ENCODE data around the gene ACSM3. TPM values are rescaled to one million over a fixed set of nuclear protein-coding genes. Genes with fewer than 3 reads are reported as not detected.
"Not testable (repeated sequence)": the region's sequence is repeated elsewhere in the genome, so short reads cannot be mapped to it uniquely, and the experiment has no call there.

The ACSM3 gene
- total RNA-seq, 4 donors from 2014 or later: 0.20 to 0.49 TPM; not detected in 2

GRCh38 chr16:20803561-20804214 lies 39.9 kb downstream of the ACSM3 start:
- Histone ChIP-seq H3K9me3 (no peaks in the 10 kb centered on the region), H3K36me3 (peaks cover 0 to 14% of the 10 kb centered on the region in 2 donors), H3K4me1 (peaks cover 9 to 17% of the 10 kb centered on the region in 2 donors), H3K27me3 (no peaks in the 10 kb centered on the region), H3K4me3 (no peak overlapping the region), H3K27ac (no peak overlapping the region)
- ATAC-seq (no peak), DNase-seq (no peak)
- TF ChIP-seq POLR2A (IDR thresholded peaks at IDR 0.05) (no peak), CTCF (IDR thresholded peaks at IDR 0.05 in 4 of 5, conservative IDR thresholded peaks at IDR 0.05 in 1 of 5) (no peak)
- intact Hi-C loops (cut with DNase I; ENCODE audit: low total_unique reads): no loop called here
- in situ Hi-C loops (cut with MboI; ENCODE audit: low sequenced_read_pairs in 4 of 4): no loop called here

- Histone ChIP-seq H3K4me3 (peak overlapping the region; percentile 78 to 94 (median 86)), H3K27ac (peak overlapping the region; percentile 87 to 92 (median 88)), H3K4me1 (peaks cover 9 to 17% of the 10 kb centered on the region in 2 donors)
- H3K9me3 ChIP-seq; H3K27me3 ChIP-seq; in situ Hi-C loops (cut with MboI; ENCODE audit: low sequenced_read_pairs in 4 of 4); H3K36me3 ChIP-seq: not testable (repeated sequence)
- ATAC-seq (peak; percentile 25 to 87), DNase-seq (peak in 1 of 2 donors; percentile 85)
- intact Hi-C loops (cut with DNase I; ENCODE audit: low total_unique reads): loop anchor here (1.0 to 2.0 kb wide), 2 partner anchors 64 to 95 kb away; partner anchors contain the start of genes DCUN1D3, LYRM1 and THUMPD1
These were observed 41.9 kb downstream of the ACSM3 start for GRCh38 chr16:20805684-20806167.

GRCh38 chr16:20806168-20807050 lies 42.6 kb downstream of the ACSM3 start, which contains the start of the genes ERI2 and REXO5:
TSS of gene ERI2 (minus strand) at chr16:20806472. CDS start at chr16:20806430, 42 bp downstream.
TSS of gene REXO5 (plus strand) at chr16:20806527. CDS start at chr16:20806954, 427 bp downstream.
- no peaks in the 10 kb centered on the region for H3K9me3 ChIP-seq
- no peaks in the 10 kb centered on the region for H3K27me3 ChIP-seq
- peak; percentile 95 to 97 for ATAC-seq
- TF ChIP-seq CTCF (IDR thresholded peaks at IDR 0.05 in 4 of 5, conservative IDR thresholded peaks at IDR 0.05 in 1 of 5): peak in 3 of 5 experiments; percentile 12 to 51 (median 41)
- TF ChIP-seq POLR2A (IDR thresholded peaks at IDR 0.05): peak; percentile 44 to 45
- peak; percentile 84 to 87 for DNase-seq
- H3K4me3 ChIP-seq: peak within 1 kb of the TSS; percentile 78 to 94 (median 86)
- peak within 1 kb of the TSS; percentile 87 to 92 (median 88) for H3K27ac ChIP-seq
- H3K4me1 ChIP-seq: peaks cover 9 to 17% of the 10 kb centered on the region in 2 donors
- intact Hi-C loops (cut with DNase I; ENCODE audit: low total_unique reads): loop anchor here (1.0 to 2.0 kb wide), 2 partner anchors 65 to 94 kb away; partner anchors contain the start of genes DCUN1D3, LYRM1 and THUMPD1
- H3K36me3 ChIP-seq: no peaks in the 10 kb centered on the region
- in situ Hi-C loops (cut with MboI; ENCODE audit: low sequenced_read_pairs in 4 of 4): no loop called here

GRCh38 chr16:20807862-20808261 lies 44.0 kb downstream of the ACSM3 start:
- Histone ChIP-seq H3K9me3 (no peaks in the 10 kb centered on the region), H3K27me3 (no peaks in the 10 kb centered on the region), H3K36me3 (no peaks in the 10 kb centered on the region), H3K4me3 (no peak overlapping the region), H3K27ac (no peak overlapping the region), H3K4me1 (peaks cover 9 to 17% of the 10 kb centered on the region in 2 donors)
- no peak for ATAC-seq
- TF ChIP-seq CTCF (IDR thresholded peaks at IDR 0.05 in 4 of 5, conservative IDR thresholded peaks at IDR 0.05 in 1 of 5): no peak
- no peak for TF ChIP-seq POLR2A (IDR thresholded peaks at IDR 0.05)
- DNase-seq: no peak
- intact Hi-C loops (cut with DNase I; ENCODE audit: low total_unique reads) (loop anchor here (2.0 kb wide), 1 partner anchor 93 kb away; the partner anchor contains the start of genes DCUN1D3 and LYRM1), in situ Hi-C loops (cut with MboI; ENCODE audit: low sequenced_read_pairs in 4 of 4) (no loop called here)
